Peyer's patch (tissue), 4 donors: Measurements from ENCODE around the gene BMF.

Experiments
- POLR2A ChIP-seq, 2 donors: fragments of 450-650 bp; IDR thresholded peaks; one replicate each; pipeline ENCODE4 v1.5.1; 2017; ENCODE audit warnings: antibody characterized with exemption in 2 of 2, mild to moderate bottlenecking in 2 of 2, moderate library complexity in 2 of 2
- TF ChIP-seq, protein P1 (sequence below), 6 experiments: fragments of 450-650 bp in 4 of 6; fragments of 200-600 bp in 2 of 6; sonication (generic) in 1 of 6; IDR thresholded peaks; one replicate each; pipeline ENCODE4 v1.5.1; 2017 to 2019; ENCODE audit warnings: antibody characterized with exemption in 6 of 6, mild to moderate bottlenecking in 3 of 6, moderate library complexity in 1 of 6

- TF ChIP-seq POLR2A (IDR thresholded peaks at IDR 0.05) = no peak
- TF ChIP-seq, protein P1, sequence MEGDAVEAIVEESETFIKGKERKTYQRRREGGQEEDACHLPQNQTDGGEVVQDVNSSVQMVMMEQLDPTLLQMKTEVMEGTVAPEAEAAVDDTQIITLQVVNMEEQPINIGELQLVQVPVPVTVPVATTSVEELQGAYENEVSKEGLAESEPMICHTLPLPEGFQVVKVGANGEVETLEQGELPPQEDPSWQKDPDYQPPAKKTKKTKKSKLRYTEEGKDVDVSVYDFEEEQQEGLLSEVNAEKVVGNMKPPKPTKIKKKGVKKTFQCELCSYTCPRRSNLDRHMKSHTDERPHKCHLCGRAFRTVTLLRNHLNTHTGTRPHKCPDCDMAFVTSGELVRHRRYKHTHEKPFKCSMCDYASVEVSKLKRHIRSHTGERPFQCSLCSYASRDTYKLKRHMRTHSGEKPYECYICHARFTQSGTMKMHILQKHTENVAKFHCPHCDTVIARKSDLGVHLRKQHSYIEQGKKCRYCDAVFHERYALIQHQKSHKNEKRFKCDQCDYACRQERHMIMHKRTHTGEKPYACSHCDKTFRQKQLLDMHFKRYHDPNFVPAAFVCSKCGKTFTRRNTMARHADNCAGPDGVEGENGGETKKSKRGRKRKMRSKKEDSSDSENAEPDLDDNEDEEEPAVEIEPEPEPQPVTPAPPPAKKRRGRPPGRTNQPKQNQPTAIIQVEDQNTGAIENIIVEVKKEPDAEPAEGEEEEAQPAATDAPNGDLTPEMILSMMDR (IDR thresholded peaks at IDR 0.05) = no peak
Observed at GRCh38 chr15:40136470-40137302, 28.0 kb upstream of the BMF start.
